Right renal cortex interstitium (tissue), 3 donors: Measurements from ENCODE around the gene BOC. TPM values are rescaled to one million over a fixed set of nuclear protein-coding genes. Genes with fewer than 3 reads are reported as not detected.

ENCODE experiments used
- DNase-seq, 3 donors: peaks; one replicate each; pipeline ENCODE4 v3.0.0-alpha.2; 2013; ENCODE audit warnings: low read depth in 3 of 3, low spot score in 2 of 3
- polyA plus RNA-seq, 3 donors: library from polyadenylated mRNA; unstranded; fragments of 120-200 nt; gene quantifications; one replicate each; pipeline ENCODE4 v1.2.1, GENCODE V29; 2013; ENCODE audit not compliant: insufficient read length in 3 of 3

Gene BOC
- polyA plus RNA-seq, 3 donors: 18.9 to 24.0 (median 23.9) TPM

- no peak for DNase-seq
Observed at GRCh38 chr3:113284453-113285050, 73.2 kb downstream of the BOC start.

GRCh38 chr3:113285226-113285625, 73.9 kb downstream of the BOC start:
- DNase-seq: no peak

GRCh38 chr3:113285741-113286140, 74.4 kb downstream of the BOC start:
- DNase-seq: no peak

DNA sequence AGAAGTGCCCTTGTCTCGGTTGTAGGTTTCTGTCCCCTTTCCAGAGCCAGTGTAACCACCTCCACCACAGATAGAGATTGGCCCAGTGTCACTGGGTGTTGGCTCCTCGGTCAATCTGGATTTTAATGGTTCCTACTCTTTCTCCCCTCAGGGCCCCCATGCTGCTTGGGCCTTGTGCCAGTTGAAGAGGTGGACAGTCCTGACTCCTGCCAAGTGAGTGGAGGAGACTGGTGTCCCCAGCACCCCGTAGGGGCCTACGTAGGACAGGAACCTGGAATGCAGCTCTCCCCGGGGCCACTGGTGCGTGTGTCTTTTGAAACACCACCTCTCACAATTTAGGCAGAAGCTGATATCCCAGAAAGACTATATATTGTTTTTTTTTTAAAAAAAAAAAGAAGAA, 75.2 kb downstream of the BOC start:
- no peak for DNase-seq

DNA sequence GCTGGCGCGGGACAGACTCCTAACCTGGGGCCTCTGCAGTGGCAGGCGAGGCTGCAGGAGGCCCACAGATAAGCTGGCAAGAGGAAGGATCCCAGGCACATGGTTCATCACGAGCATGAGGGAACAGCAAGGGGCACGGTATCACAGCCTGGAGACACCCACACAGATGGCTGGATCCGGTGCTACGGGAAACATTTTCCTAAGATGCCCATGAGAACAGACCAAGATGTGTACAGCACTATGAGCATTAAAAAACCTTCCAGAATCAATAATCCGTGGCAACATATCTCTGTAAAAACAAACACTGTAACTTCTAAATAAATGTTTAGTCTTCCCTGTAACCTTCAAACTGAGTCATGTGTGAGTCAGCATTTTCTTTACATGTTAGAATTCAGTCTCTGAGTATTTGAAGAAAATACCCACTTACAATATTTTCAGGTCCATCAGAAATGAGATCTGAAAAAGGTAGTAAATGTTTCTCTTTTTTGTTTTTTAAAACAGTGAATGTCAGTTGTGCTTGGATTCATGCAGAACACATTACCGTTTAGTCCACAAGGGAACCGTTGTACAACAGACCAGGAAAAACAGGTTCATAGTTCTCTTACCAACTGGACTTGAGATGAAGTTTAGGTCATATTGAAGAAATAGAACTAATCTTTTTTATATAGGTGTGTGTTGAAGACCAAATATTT, 75.9 kb downstream of the BOC start:
- DNase-seq: no peak

DNA sequence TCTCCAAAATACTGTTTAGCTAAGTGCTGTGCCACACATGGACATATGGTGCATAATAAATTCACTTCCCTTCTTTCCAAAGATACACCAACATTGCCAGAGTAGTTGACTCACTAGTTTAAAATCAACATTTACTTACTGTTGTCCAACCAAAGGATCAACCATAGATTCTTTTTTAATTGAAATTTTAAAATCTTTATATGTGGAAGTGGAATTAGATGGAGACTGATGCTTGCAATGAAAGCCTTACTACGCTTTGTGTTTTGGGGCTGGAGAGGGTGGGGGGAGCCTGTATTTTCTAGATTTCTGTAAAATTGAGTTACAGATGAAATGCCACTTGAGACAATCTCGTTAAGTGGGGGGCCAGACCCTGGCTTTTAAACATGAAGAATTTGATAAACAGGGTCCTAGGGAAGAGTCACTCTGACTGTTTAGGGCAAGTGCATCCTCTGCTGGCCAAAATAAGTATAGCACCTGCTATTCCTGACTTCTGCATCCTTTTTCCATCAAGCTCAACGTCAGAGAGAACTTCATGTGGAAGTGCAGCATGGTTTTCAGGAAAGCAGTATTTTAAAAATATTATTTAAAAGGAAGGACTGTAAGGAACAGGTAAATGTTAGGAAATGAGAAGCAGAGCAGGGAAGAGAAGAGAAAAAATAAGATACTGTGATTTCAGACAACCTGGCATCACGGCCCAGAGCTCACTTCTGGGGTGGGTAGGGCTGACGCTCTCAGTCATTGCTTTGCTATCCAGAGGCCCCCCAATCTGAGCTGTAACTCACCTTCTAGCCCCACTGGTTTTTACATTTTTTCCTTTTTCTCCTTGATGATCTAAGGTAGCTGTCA, 76.7 kb downstream of the BOC start:
- peak in 2 of 3 donors; percentile 63 to 80 for DNase-seq

DNA sequence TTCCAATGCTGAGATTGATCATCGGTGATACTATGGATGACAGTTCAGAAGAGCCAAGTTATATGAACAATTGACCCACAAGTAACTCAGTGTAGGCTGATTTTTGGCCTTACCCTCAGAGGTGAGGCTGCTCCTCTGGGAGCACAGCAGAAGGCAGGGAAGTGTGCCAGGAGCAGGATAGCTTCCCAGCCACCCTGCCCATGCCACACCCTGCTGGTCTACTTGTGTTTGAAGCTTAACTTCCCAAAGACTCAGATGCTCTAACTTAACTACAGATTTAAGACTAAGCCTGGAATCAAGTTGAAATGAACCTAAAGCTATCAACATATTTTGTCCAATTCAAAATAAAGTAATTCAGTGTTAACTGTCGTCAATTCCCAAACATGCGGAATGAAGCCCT, 77.5 kb downstream of the BOC start:
- no peak for DNase-seq

DNA sequence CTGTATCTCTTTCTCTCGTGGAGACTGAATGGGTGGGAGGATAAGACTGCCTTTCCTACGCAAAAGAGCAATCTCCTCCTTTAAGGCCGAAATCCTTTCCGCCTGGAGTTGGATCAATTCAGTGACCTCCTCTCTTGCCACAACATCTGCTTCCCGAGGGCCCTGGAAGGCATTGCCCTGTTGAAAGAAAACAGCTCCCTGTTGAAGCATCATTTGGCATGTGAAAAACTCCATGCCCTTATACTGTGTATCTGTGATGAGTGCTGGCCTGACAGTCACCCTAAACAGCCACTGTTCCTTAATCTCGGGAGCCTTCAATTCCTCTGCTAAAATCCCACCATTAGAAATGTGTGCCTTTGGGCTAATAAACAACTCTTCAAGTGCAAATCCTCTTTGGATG, 80.2 kb downstream of the BOC start:
- DNase-seq: no peak

DNA sequence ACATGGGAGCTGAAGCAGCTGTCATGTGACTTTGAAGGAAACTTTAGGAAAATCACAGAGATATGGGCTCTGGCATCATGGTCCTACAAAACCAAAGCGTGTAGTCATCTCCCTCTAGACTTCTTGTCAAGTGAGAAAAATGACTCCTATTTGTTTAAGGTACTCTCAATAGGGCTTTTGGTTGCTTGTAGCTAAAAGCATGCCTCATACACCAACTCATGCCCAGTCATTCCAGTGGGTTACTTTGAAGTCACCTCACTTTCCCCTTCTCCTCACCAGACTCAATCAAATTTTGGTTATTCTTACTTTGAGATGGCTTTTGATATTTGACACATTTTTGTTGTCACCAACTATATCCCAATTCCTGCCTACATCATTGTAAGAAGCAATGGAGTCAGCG, 81.6 kb downstream of the BOC start:
- DNase-seq: no peak

DNA sequence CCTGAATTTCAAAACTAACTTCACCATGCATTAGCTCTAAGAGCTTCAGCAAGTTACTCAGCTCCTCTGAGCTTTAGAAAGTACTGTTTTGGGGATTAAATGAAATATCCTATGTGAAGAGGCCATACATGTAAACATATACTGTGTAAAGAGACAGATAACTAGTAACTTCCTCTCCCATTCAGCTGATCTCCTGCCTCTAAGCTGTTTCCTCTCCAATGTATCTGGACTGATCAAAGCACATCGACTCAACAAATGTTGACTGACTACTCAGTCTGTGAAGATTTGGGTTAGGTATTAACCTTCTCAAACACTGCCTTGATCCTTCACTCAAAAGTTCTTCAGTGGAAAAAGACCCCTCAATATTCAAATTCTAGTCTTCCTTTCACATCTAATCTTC, 82.0 kb downstream of the BOC start:
- DNase-seq: no peak

DNA sequence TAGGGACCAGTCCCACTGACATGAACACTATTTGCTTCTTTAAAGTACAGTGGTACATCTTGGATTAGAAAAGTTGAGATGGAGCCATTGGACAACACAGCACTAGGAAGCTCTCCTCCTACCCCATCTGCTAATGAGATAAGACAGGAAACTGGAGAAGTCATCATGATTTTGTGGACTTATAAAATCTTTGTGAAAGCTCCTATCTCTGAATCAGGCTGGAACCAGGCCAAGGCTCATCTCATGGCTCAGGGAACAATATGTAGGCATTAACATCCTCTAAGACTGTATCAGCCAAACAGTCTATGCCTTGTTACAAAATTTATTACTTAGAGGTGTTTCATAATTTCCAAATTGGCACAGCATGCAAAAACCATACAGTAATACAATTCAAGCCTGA, 84.1 kb downstream of the BOC start:
- no peak for DNase-seq

DNA sequence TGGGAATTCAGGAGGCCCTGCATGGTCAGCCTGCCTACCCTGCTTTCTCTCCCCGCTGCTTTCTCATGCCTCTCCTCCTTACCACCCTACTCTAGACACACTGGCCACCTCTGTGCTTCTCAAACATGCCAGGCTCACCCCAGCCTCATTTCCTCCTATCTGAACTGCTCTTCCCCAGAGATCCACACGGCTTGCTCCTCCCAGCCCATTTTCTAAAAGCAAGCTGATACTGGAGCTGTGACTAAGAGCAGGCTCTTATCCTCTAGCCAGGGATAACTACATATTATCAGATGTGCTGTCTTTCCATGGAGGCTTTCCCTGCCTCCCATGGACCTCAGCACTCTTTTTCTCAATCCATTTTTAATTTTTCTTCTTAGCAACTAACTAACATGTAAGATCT, 85.9 kb downstream of the BOC start:
- no peak for DNase-seq

GRCh38 chr3:113297841-113298240, 86.5 kb downstream of the BOC start:
- no peak for DNase-seq

DNA sequence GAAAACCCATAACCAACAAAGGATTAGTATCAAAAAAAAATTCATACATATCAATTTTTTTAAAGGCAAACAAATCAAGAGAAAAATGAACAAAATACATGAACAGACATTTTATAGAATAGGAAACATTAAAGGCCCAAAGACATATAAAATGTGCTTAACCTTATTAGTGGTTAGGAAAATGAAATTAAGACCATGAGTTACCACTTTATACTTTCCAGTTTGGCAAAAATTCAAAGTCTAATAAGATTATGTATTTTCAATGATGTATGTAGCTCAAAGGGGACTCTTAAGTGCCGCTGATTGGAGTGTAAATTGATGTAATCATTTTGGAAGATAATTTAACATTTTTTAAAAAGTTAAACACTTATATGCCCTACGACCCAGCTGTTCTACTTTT, 89.2 kb downstream of the BOC start:
- no peak for DNase-seq

DNA sequence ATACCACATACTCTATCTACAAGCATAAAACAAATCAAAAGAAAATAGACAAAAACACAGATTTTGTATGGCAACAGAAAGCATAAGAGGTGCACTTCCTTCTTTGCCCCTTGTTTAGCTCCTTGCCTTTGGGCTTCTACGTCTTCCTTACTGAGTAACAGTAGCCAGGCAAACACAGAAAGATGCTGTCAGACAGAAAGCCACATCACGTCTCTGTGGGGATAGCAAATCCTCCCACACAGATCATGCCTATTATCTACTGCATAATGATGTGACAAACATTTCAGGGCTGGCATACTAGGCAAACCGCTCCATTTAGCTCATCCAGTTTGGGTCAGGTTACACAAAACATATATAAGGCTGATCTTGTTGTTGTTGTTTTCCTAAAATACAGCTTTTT, 92.7 kb downstream of the BOC start:
- DNase-seq: no peak

GRCh38 chr3:113304856-113305540, 93.6 kb downstream of the BOC start:
- no peak for DNase-seq

DNA sequence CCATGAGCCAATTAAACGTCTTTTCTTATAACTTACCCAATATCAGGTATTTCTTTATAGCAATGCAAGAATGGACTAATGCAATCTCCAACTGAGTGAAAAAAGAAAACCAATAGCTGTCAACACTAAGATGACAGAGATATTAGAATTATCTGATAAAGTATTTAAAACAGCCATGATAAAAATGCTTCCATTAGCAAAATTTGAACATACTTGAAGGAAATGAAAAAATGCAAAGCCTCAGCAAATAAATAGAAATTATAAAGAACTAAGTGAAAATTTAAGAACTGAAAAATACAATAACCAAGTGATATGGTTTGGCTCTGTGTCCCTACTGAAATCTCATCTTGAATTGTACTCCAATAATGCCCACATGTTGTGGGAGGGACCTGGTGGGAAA, 99.6 kb downstream of the BOC start:
- no peak for DNase-seq

- no peak for DNase-seq
Observed at GRCh38 chr3:113312416-113312815, 101.1 kb downstream of the BOC start.

GRCh38 chr3:113314923-113315322, 103.6 kb downstream of the BOC start:
- DNase-seq: no peak

DNA sequence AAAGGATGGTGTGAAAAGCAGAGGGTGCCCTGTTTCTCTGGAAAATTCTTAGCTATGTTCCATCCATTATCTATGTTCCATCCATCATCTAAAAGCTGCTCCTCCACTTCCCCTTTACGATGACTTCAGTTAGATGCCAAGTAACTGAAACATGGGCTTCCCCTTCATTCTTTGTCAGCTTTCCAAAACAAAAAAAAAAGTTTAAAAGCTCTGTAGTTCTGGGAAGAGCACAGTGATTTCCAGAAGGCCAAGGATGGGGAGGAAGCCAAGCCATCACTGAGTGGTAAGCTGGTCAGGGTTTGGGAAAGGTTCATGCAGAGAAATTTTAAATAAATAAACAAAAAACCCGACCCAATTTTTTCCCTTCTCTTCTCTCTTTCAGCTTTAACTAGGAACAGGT, 118.4 kb downstream of the BOC start:
- no peak for DNase-seq

DNA sequence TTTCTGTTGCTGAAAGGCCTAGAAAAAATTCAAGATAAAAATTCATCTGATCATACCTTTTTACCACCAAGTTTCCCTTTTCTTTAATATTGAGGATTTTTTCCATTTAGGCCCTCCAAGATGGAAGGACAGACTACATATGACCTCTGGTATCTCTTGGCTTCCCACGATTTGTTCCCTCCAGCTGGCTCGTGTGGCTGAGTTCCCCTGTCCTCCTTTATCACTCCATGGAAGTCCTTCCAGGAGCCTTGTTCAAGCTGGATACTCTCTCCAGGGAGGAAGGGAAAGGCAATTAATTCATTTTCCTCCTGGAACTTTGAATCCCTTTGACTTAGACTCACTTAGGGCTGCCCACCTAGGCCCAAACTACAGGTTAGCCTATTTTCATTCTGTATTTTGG, 119.4 kb downstream of the BOC start:
- no peak for DNase-seq
